Measurements from ENCODE around the gene CUL2.

GRCh38 chr10:35042783-35043182, 47.4 kb downstream of the CUL2 start:
- TF ChIP-seq NANOG (IDR thresholded peaks at IDR 0.05; ENCODE audit: borderline replicate concordance) (no peak), POLR2AphosphoS5 (IDR thresholded peaks at IDR 0.05; ENCODE audit: low read depth) (no peak), CTCF (conservative IDR thresholded peaks at IDR 0.05; ENCODE audit: low read depth in 2 of 2) (no peak), JUNB (IDR thresholded peaks at IDR 0.05; ENCODE audit: unreplicated experiment) (no peak), EZH2 (IDR thresholded peaks at IDR 0.05; ENCODE audit: low read depth, unreplicated experiment) (no peak), EZH2phosphoT487 (IDR thresholded peaks at IDR 0.05; ENCODE audit: unreplicated experiment) (no peak), REST (IDR thresholded peaks at IDR 0.05; ENCODE audit: unreplicated experiment) (no peak), ZNF331 (CRISPR knock-in tag; IDR thresholded peaks at IDR 0.05; ENCODE audit: low read depth) (no peak), STAT1 (IDR thresholded peaks at IDR 0.05; ENCODE audit: unreplicated experiment) (no peak), CREB1 (CRISPR knock-in tag; IDR thresholded peaks at IDR 0.05; ENCODE audit: low read depth) (no peak), ZNF114 (CRISPR knock-in tag; IDR thresholded peaks at IDR 0.05) (no peak)

All from GM23338 (cell line).